ENCODE results near the gene KRTAP9-2.

- TF ChIP-seq CTCF (IDR thresholded peaks at IDR 0.05) (no peak), POLR2A (IDR thresholded peaks at IDR 0.05) (no peak), POLR2AphosphoS5 (IDR thresholded peaks at IDR 0.05; ENCODE audit: insufficient read depth in 1 of 2, low read depth in 1 of 2) (no peak)
Observed at GRCh38 chr17:41256291-41256685, 29.8 kb downstream of the KRTAP9-2 start.

Measured in vagina (tissue), 2 donors.